Measurements from ENCODE around the gene C1QL4.

DNA sequence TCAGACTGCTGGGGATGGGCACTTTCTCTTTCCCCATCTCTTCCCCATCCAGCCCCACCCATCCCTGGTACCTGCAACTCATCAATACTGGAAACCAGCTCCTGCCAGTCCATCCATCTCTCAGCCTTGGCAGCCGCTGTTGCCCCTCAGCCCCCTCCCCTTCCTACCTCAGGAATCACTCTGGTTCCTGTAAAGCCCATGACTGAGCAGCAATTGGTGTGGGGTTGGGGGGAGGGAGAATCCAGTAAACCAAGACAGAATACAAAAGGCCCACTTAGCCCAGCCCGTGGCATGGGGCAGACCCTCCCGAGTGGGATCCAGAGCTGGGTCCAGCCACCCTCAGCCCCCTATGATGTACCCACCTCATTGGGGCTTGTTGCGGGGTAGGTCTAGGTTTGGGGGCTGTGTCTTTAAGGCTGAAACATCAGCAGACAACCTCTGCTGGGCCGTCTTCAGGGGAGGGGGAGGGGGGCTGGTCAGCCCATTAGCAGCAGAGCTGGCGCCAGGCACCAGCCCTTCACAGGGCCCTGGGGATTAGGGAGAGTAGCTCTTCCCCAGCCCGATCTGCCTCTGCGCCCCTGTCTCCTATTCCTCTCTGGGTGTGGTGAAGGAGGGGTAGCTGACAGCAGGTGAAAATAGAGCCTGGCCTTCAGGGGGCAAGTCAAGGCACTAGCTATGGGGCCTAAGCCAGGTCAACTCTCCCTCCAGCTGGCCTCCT lies 42.7 kb downstream of the C1QL4 start:
- TF ChIP-seq, protein P1, sequence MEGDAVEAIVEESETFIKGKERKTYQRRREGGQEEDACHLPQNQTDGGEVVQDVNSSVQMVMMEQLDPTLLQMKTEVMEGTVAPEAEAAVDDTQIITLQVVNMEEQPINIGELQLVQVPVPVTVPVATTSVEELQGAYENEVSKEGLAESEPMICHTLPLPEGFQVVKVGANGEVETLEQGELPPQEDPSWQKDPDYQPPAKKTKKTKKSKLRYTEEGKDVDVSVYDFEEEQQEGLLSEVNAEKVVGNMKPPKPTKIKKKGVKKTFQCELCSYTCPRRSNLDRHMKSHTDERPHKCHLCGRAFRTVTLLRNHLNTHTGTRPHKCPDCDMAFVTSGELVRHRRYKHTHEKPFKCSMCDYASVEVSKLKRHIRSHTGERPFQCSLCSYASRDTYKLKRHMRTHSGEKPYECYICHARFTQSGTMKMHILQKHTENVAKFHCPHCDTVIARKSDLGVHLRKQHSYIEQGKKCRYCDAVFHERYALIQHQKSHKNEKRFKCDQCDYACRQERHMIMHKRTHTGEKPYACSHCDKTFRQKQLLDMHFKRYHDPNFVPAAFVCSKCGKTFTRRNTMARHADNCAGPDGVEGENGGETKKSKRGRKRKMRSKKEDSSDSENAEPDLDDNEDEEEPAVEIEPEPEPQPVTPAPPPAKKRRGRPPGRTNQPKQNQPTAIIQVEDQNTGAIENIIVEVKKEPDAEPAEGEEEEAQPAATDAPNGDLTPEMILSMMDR (IDR thresholded peaks at IDR 0.05): no peak
- TF ChIP-seq POLR2A (IDR thresholded peaks at IDR 0.05): no peak

All from Peyer's patch (tissue), 4 donors.